ENCODE results near the gene NMRK1.

DNA sequence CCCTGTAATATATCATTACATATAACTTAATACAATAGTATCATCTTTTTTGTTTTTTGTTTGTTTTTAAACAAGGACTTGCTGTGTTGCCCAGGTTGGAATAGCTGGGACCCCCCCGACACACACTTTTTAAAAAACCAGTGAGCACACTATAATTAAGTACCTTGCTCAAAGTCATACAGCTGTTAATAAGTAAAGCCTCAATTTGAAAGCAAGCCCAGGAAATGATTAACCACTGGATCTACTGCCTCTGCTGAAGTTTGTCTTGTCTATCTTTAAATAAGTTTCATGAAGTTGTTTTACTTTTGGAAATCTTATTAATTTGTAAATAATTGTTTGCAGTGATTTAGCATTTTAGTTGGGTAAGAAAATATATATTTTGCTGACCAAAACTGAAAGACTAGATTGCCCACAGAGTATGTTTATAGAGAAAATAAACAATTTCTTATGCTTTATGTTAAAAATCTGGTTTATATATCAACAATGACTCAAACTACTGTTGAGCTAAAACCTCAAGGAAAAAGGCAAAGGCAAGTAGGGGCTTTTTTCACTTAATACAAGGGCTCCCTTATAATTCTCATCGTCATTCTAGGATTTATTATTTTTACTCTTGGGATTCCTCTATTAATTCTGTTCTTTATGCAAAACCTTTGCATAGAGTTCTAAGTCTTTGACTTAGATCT lies 54.0 kb downstream of the NMRK1 start:
- TF ChIP-seq FOXJ3 (CRISPR knock-in tag; IDR thresholded peaks at IDR 0.05; ENCODE audit: borderline replicate concordance) = no peak
- TF ChIP-seq, protein P1, sequence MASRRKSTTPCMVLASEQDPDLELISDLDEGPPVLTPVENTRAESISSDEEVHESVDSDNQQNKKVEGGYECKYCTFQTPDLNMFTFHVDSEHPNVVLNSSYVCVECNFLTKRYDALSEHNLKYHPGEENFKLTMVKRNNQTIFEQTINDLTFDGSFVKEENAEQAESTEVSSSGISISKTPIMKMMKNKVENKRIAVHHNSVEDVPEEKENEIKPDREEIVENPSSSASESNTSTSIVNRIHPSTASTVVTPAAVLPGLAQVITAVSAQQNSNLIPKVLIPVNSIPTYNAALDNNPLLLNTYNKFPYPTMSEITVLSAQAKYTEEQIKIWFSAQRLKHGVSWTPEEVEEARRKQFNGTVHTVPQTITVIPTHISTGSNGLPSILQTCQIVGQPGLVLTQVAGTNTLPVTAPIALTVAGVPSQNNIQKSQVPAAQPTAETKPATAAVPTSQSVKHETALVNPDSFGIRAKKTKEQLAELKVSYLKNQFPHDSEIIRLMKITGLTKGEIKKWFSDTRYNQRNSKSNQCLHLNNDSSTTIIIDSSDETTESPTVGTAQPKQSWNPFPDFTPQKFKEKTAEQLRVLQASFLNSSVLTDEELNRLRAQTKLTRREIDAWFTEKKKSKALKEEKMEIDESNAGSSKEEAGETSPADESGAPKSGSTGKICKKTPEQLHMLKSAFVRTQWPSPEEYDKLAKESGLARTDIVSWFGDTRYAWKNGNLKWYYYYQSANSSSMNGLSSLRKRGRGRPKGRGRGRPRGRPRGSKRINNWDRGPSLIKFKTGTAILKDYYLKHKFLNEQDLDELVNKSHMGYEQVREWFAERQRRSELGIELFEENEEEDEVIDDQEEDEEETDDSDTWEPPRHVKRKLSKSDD (CRISPR knock-in tag; IDR thresholded peaks at IDR 0.05; ENCODE audit: low read depth) = no peak
- no peak for TF ChIP-seq SP5 (CRISPR knock-in tag; IDR thresholded peaks at IDR 0.05; ENCODE audit: borderline replicate concordance, low read depth)
- TF ChIP-seq, protein P2, sequence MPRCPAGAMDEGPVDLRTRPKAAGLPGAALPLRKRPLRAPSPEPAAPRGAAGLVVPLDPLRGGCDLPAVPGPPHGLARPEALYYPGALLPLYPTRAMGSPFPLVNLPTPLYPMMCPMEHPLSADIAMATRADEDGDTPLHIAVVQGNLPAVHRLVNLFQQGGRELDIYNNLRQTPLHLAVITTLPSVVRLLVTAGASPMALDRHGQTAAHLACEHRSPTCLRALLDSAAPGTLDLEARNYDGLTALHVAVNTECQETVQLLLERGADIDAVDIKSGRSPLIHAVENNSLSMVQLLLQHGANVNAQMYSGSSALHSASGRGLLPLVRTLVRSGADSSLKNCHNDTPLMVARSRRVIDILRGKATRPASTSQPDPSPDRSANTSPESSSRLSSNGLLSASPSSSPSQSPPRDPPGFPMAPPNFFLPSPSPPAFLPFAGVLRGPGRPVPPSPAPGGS (CRISPR knock-in tag; IDR thresholded peaks at IDR 0.05) = no peak
- TF ChIP-seq, protein P3, sequence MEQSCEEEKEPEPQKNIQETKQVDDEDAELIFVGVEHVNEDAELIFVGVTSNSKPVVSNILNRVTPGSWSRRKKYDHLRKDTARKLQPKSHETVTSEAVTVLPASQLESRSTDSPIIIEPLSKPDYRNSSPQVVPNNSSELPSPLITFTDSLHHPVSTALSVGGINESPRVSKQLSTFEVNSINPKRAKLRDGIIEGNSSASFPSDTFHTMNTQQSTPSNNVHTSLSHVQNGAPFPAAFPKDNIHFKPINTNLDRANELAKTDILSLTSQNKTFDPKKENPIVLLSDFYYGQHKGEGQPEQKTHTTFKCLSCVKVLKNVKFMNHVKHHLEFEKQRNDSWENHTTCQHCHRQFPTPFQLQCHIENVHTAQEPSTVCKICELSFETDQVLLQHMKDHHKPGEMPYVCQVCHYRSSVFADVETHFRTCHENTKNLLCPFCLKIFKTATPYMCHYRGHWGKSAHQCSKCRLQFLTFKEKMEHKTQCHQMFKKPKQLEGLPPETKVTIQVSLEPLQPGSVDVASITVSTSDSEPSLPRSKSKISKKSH (CRISPR knock-in tag; IDR thresholded peaks at IDR 0.05; ENCODE audit: borderline replicate concordance) = no peak
- TF ChIP-seq, protein P4, sequence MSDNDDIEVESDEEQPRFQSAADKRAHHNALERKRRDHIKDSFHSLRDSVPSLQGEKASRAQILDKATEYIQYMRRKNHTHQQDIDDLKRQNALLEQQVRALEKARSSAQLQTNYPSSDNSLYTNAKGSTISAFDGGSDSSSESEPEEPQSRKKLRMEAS (IDR thresholded peaks at IDR 0.05) = no peak
- no peak for TF ChIP-seq EP300 (IDR thresholded peaks at IDR 0.05; ENCODE audit: low read depth in 2 of 2, low read length in 2 of 2)
- no peak for TF ChIP-seq EP300 (CRISPR knock-in tag; IDR thresholded peaks at IDR 0.05; ENCODE audit: borderline replicate concordance)
- TF ChIP-seq MEF2D (CRISPR knock-in tag; IDR thresholded peaks at IDR 0.05) = no peak
- TF ChIP-seq ZFP36L1 (CRISPR knock-in tag; IDR thresholded peaks at IDR 0.05) = no peak

Measured in HepG2 (cell line).